Liver (tissue), 9 donors: ENCODE data around the gene MYL12B. TPM values are rescaled to one million over a fixed set of nuclear protein-coding genes. Genes with fewer than 3 reads are reported as not detected.

Source experiments
- DNase-seq: peaks from one replicate; pipeline ENCODE4 v3.0.0-alpha.2; 2017; ENCODE audit warnings: low spot score
- H3K27ac ChIP-seq, 2 donors: one replicate each; pipeline ENCODE4 v1.7.0; 2013; ENCODE audit warnings: inconsistent platforms in 2 of 2, low read length in 2 of 2, control low read depth in 1 of 2, low read depth in 1 of 2, mild to moderate bottlenecking in 1 of 2
- H3K27me3 ChIP-seq, 4 donors: one replicate each; pipeline versions ENCODE4 v1.6.1 to v1.7.0; 2013; ENCODE audit warnings: low read length in 3 of 4, inconsistent platforms in 1 of 4, mild to moderate bottlenecking in 1 of 4, moderate library complexity in 1 of 4; ENCODE audit not compliant: control insufficient read depth in 4 of 4, insufficient read depth in 4 of 4
- H3K36me3 ChIP-seq, 4 donors: one replicate each; pipeline versions ENCODE4 v1.6.1 to v1.7.0; 2013; ENCODE audit warnings: low read length in 3 of 4, mild to moderate bottlenecking in 3 of 4, low read depth in 1 of 4, moderate library complexity in 1 of 4; ENCODE audit not compliant: control insufficient read depth in 4 of 4, insufficient read depth in 3 of 4
- H3K4me1 ChIP-seq, 4 donors: one replicate each; pipeline versions ENCODE4 v1.6.1 to v1.7.0; 2013; ENCODE audit warnings: low read length in 3 of 4, mild to moderate bottlenecking in 3 of 4, moderate library complexity in 1 of 4; ENCODE audit not compliant: control insufficient read depth in 4 of 4, insufficient read depth in 4 of 4
- H3K4me3 ChIP-seq, 3 donors: one replicate each; pipeline versions ENCODE4 v1.6.1 to v1.7.0; 2013; ENCODE audit warnings: low read length in 3 of 3, control low read depth in 1 of 3, low read depth in 1 of 3, mild to moderate bottlenecking in 1 of 3
- H3K9ac ChIP-seq, 2 donors: one replicate each; pipeline ENCODE4 v1.7.0; 2013; ENCODE audit warnings: low read length in 2 of 2, mild to moderate bottlenecking in 2 of 2, moderate library complexity in 2 of 2, control low read depth in 1 of 2, low read depth in 1 of 2
- H3K9me3 ChIP-seq, 4 donors: one replicate each; pipeline versions ENCODE4 v1.6.1 to v1.7.0; 2013; ENCODE audit warnings: low read length in 3 of 4; ENCODE audit not compliant: control insufficient read depth in 4 of 4
- ATF3 ChIP-seq: IDR thresholded peaks from 2 replicates; pipeline ENCODE4 v1.6.1; 2016; ENCODE audit warnings: antibody characterized with exemption
- CTCF ChIP-seq: fragments of 150-350 bp; IDR thresholded peaks from 2 replicates; pipeline ENCODE4 v1.5.1; 2017; ENCODE audit warnings: improper control_type of control experiment, low read depth, low read length; ENCODE audit not compliant: missing input control
- FOXA1 ChIP-seq: IDR thresholded peaks from 2 replicates; pipeline ENCODE4 v1.6.1; 2016; ENCODE audit warnings: antibody characterized with exemption
- FOXA2 ChIP-seq: IDR thresholded peaks from 2 replicates; pipeline ENCODE4 v1.6.1; 2016; ENCODE audit warnings: antibody characterized with exemption
- GABPA ChIP-seq, 2 donors: IDR thresholded peaks in 1 of 2; conservative IDR thresholded peaks in 1 of 2; 2 replicates each; pipeline ENCODE4 v1.6.1; 2016; ENCODE audit warnings: antibody characterized with exemption in 2 of 2, mild to moderate bottlenecking in 1 of 2, moderate library complexity in 1 of 2
- HNF4A ChIP-seq, 2 donors: conservative IDR thresholded peaks; 2 replicates each; pipeline ENCODE4 v1.6.1; 2016; ENCODE audit warnings: antibody characterized with exemption in 2 of 2, mild to moderate bottlenecking in 2 of 2
- HNF4G ChIP-seq: IDR thresholded peaks from 2 replicates; pipeline ENCODE4 v1.6.1; 2016; ENCODE audit warnings: antibody characterized with exemption
- JUND ChIP-seq, 2 donors: IDR thresholded peaks; 2 replicates each; pipeline ENCODE4 v1.6.1; 2016; ENCODE audit warnings: antibody characterized with exemption in 2 of 2
- MAX ChIP-seq: IDR thresholded peaks from 2 replicates; pipeline ENCODE4 v1.6.1; 2016; ENCODE audit warnings: antibody characterized with exemption
- NR2F2 ChIP-seq: IDR thresholded peaks from 2 replicates; pipeline ENCODE4 v1.6.1; 2016; ENCODE audit warnings: antibody characterized with exemption
- RAD21 ChIP-seq, 2 donors: IDR thresholded peaks; 2 replicates each; pipeline ENCODE4 v1.6.1; 2016; ENCODE audit warnings: antibody characterized with exemption in 2 of 2, mild to moderate bottlenecking in 2 of 2
- YY1 ChIP-seq: IDR thresholded peaks from 2 replicates; pipeline ENCODE4 v1.6.1; 2016; ENCODE audit warnings: antibody characterized with exemption, mild to moderate bottlenecking
- WGBS: extraction: QIAGEN DNeasy Blood & Tissue Kit; methylation state at CpG from one replicate; pipeline ENCODE4 v1.1.7; 2013; 5-methylcytosine and 5-hydroxymethylcytosine counted together
- polyA plus RNA-seq, 2 donors: library from polyadenylated mRNA; stranded (reverse) in 1 of 2; unstranded in 1 of 2; fragments of 200-250 nt in 1 of 2; fragments of >200 nt in 1 of 2; fragmentation: Nextera tagmentation in 1 of 2; extraction: Ambion mirVana in 1 of 2; gene quantifications; one replicate each; pipeline versions ENCODE4 v1.2.1 to v1.2.3, GENCODE V29; 2013 to 2015
- total RNA-seq, 2 donors: library from RNA; depleted of rRNA; stranded (reverse); fragments of >200 nt; gene quantifications; one replicate each; pipeline ENCODE4 v1.2.3, GENCODE V29; 2014
- TF ChIP-seq, protein P1 (sequence below): IDR thresholded peaks from 2 replicates; pipeline ENCODE4 v1.6.1; 2016; ENCODE audit warnings: antibody characterized with exemption, mild to moderate bottlenecking
- TF ChIP-seq, protein P2 (sequence below): IDR thresholded peaks from 2 replicates; pipeline ENCODE4 v1.6.1; 2016; ENCODE audit warnings: antibody characterized with exemption
- donor health status: healthy.
- donor health status: healthy.
- donor health status: healthy.
- donor health status: healthy.
- donor health status: healthy.

MYL12B gene
- total and polyA plus RNA-seq, 4 donors, result 106 to 303 (median 155) TPM

- peaks cover 10 to 48% (median 30%) of the 10 kb centered on the region in 4 donors for H3K4me1 ChIP-seq
- H3K9me3 ChIP-seq, result no peaks in the 10 kb centered on the region
- 11% methylated on average over 5 of the region's 5 CpGs for WGBS
- peaks cover 0 to 11% (median 6%) of the 10 kb centered on the region in 4 donors for H3K36me3 ChIP-seq
- peak overlapping the region; percentile 81 to 98 (median 86) for H3K4me3 ChIP-seq
- peak overlapping the region; percentile 94 to 95 for H3K27ac ChIP-seq
- no peaks in the 10 kb centered on the region for H3K27me3 ChIP-seq
- H3K9ac ChIP-seq, result peak overlapping the region; percentile 74 to 98
- no peak for DNase-seq
- TF ChIP-seq JUND (IDR thresholded peaks at IDR 0.05) (no peak), GABPA (IDR thresholded peaks at IDR 0.05 in 1 of 2, conservative IDR thresholded peaks at IDR 0.05 in 1 of 2) (no peak), MAX (no peak), FOXA1 (no peak), YY1 (no peak), FOXA2 (no peak), ATF3 (no peak), NR2F2 (no peak), HNF4A (conservative IDR thresholded peaks at IDR 0.05) (no peak), RAD21 (IDR thresholded peaks at IDR 0.05) (no peak), HNF4G (no peak)
- TF ChIP-seq, protein P1, sequence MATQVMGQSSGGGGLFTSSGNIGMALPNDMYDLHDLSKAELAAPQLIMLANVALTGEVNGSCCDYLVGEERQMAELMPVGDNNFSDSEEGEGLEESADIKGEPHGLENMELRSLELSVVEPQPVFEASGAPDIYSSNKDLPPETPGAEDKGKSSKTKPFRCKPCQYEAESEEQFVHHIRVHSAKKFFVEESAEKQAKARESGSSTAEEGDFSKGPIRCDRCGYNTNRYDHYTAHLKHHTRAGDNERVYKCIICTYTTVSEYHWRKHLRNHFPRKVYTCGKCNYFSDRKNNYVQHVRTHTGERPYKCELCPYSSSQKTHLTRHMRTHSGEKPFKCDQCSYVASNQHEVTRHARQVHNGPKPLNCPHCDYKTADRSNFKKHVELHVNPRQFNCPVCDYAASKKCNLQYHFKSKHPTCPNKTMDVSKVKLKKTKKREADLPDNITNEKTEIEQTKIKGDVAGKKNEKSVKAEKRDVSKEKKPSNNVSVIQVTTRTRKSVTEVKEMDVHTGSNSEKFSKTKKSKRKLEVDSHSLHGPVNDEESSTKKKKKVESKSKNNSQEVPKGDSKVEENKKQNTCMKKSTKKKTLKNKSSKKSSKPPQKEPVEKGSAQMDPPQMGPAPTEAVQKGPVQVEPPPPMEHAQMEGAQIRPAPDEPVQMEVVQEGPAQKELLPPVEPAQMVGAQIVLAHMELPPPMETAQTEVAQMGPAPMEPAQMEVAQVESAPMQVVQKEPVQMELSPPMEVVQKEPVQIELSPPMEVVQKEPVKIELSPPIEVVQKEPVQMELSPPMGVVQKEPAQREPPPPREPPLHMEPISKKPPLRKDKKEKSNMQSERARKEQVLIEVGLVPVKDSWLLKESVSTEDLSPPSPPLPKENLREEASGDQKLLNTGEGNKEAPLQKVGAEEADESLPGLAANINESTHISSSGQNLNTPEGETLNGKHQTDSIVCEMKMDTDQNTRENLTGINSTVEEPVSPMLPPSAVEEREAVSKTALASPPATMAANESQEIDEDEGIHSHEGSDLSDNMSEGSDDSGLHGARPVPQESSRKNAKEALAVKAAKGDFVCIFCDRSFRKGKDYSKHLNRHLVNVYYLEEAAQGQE, result no peak
These were observed 949 bp upstream of the MYL12B start for GRCh38 chr18:3260995-3261372.

DNA sequence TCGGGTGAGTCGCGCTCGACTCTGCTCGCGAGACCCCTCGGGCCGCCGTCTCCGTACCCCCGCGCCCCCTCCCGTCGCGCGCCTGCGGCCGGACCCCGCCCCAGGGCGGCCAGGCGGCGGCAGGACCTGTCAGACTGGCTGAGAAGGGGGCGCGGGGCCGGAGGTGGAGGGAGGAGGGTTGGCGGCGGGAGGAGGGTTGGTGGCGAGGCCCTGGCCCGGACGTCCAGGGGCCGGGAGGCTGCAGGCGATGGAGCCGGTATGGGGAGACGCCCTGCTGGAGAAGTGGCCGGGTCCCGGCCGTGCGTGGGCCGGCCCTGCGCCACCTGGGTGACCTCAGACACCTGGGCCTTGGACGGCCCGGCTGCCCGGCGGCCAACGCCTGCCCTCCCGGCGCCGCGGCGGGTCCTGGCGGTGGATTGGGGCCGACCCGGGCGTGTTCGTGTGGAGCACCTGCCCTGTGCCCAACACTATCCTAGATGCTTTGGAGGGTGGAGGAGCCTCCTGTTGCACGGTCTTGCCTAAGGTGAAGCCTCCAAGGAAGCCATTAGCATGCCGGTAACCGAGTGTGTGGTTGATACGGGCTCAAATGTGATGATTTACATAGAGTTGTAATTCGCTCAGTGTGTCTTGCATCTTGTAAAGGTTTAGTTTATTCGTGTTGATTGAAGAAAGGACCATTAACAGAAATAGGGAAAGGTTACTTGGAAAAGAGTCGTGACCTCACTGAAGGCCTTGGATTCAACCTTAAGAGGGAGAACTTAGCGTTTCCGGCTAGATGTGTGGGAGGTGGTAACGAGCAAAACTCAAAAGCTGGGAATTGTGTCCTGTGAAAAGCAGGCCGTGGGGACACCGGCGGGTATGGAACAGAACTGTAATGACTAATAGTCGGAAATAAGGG, 550 bp downstream of the MYL12B start:
- Histone ChIP-seq H3K9ac (peak overlapping the region; percentile 64 to 98), H3K9me3 (no peaks in the 10 kb centered on the region), H3K36me3 (peaks cover 0 to 9% (median 6%) of the 10 kb centered on the region in 4 donors), H3K4me3 (peak overlapping the region; percentile 81 to 98 (median 86)), H3K27me3 (no peaks in the 10 kb centered on the region), H3K4me1 (peaks cover 14 to 50% (median 41%) of the 10 kb centered on the region in 4 donors), H3K27ac (peak overlapping the region; percentile 94 to 95)
- WGBS, result under 1% methylated on average over 67 of the region's 69 CpGs
- no peak for DNase-seq
- TF ChIP-seq, protein P2, sequence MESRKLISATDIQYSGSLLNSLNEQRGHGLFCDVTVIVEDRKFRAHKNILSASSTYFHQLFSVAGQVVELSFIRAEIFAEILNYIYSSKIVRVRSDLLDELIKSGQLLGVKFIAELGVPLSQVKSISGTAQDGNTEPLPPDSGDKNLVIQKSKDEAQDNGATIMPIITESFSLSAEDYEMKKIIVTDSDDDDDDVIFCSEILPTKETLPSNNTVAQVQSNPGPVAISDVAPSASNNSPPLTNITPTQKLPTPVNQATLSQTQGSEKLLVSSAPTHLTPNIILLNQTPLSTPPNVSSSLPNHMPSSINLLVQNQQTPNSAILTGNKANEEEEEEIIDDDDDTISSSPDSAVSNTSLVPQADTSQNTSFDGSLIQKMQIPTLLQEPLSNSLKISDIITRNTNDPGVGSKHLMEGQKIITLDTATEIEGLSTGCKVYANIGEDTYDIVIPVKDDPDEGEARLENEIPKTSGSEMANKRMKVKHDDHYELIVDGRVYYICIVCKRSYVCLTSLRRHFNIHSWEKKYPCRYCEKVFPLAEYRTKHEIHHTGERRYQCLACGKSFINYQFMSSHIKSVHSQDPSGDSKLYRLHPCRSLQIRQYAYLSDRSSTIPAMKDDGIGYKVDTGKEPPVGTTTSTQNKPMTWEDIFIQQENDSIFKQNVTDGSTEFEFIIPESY, result no peak
- TF ChIP-seq CTCF, result no peak
- peak in 1 of 2 donors; percentile 33 for TF ChIP-seq GABPA (IDR thresholded peaks at IDR 0.05 in 1 of 2, conservative IDR thresholded peaks at IDR 0.05 in 1 of 2)
